ENCODE results near the gene SLC35B3.
"Not testable (repeated sequence)": the region's sequence is repeated elsewhere in the genome, so short reads cannot be mapped to it uniquely, and the experiment has no call there.

Gene SLC35B3

GRCh38 chr6:8437813-8438212 is 2.5 kb upstream of the SLC35B3 start:
- in situ Hi-C loops (cut with MboI; ENCODE audit: low pct_unique_long_range_greater_than_20kb, low sequenced_read_pairs, unreplicated experiment): no loop called here
- TF ChIP-seq CTCF (IDR thresholded peaks at IDR 0.05; ENCODE audit: extremely low read depth, insufficient read depth, missing control alignments): no peak
- no peak for DNase-seq (ENCODE audit: low spot score)

GRCh38 chr6:8436966-8437365 is 1.6 kb upstream of the SLC35B3 start:
- in situ Hi-C loops (cut with MboI; ENCODE audit: low pct_unique_long_range_greater_than_20kb, low sequenced_read_pairs, unreplicated experiment): no loop called here
- no peak for TF ChIP-seq CTCF (IDR thresholded peaks at IDR 0.05; ENCODE audit: extremely low read depth, insufficient read depth, missing control alignments)
- no peak for DNase-seq (ENCODE audit: low spot score)

- in situ Hi-C loops (cut with MboI; ENCODE audit: low pct_unique_long_range_greater_than_20kb, low sequenced_read_pairs, unreplicated experiment): no loop called here
- no peak for TF ChIP-seq CTCF (IDR thresholded peaks at IDR 0.05; ENCODE audit: extremely low read depth, insufficient read depth, missing control alignments)
These were observed 462 bp upstream of the SLC35B3 start for GRCh38 chr6:8435845-8436168.

GRCh38 chr6:8434727-8435092 is 635 bp downstream of the SLC35B3 start:
- DNase-seq (ENCODE audit: low spot score): peak; percentile 23
- no peak for TF ChIP-seq CTCF (IDR thresholded peaks at IDR 0.05; ENCODE audit: extremely low read depth, insufficient read depth, missing control alignments)
- in situ Hi-C loops (cut with MboI; ENCODE audit: low pct_unique_long_range_greater_than_20kb, low sequenced_read_pairs, unreplicated experiment): no loop called here

More at GRCh38 chr6:8435845-8436168, 462 bp upstream of the SLC35B3 start:
- DNase-seq (ENCODE audit: low spot score): no peak

GRCh38 chr6:8432614-8433013 is 2.7 kb downstream of the SLC35B3 start:
- DNase-seq (ENCODE audit: low spot score): no peak
- no peak for TF ChIP-seq CTCF (IDR thresholded peaks at IDR 0.05; ENCODE audit: extremely low read depth, insufficient read depth, missing control alignments)
- in situ Hi-C loops (cut with MboI; ENCODE audit: low pct_unique_long_range_greater_than_20kb, low sequenced_read_pairs, unreplicated experiment): no loop called here

- TF ChIP-seq CTCF (IDR thresholded peaks at IDR 0.05; ENCODE audit: extremely low read depth, insufficient read depth, missing control alignments): no peak
- no peak for DNase-seq (ENCODE audit: low spot score)
- in situ Hi-C loops (cut with MboI; ENCODE audit: low pct_unique_long_range_greater_than_20kb, low sequenced_read_pairs, unreplicated experiment): no loop called here
These were observed 5.5 kb downstream of the SLC35B3 start for GRCh38 chr6:8429821-8430220.

- in situ Hi-C loops (cut with MboI; ENCODE audit: low pct_unique_long_range_greater_than_20kb, low sequenced_read_pairs, unreplicated experiment): not testable (repeated sequence)
These were observed 8.8 kb downstream of the SLC35B3 start for GRCh38 chr6:8426544-8426943.

More at GRCh38 chr6:8426544-8426943, 8.8 kb downstream of the SLC35B3 start:
- not testable (repeated sequence) for DNase-seq (ENCODE audit: low spot score)
